Progenitor cell of endocrine pancreas (in vitro differentiated cells): ENCODE measurements around the gene GTF2IRD1. TPM values are rescaled to one million over a fixed set of nuclear protein-coding genes. Genes with fewer than 3 reads are reported as not detected.

Experiments used
- DNase-seq: peaks from one replicate; pipeline ENCODE4 v3.0.0; 2021; ENCODE audit warnings: low spot score; ENCODE audit not compliant: unreplicated experiment
- H3K27ac Mint-ChIP-seq: 2 replicates; pipeline ENCODE4 v1.8.0; 2021; ENCODE audit warnings: mild to moderate bottlenecking, moderate library complexity, mixed read lengths
- H3K27me3 Mint-ChIP-seq: 2 replicates; pipeline ENCODE4 v1.8.0; 2021; ENCODE audit warnings: mixed read lengths
- H3K36me3 Mint-ChIP-seq: 2 replicates; pipeline ENCODE4 v1.8.0; 2022; ENCODE audit warnings: mixed read lengths; ENCODE audit not compliant: insufficient read depth
- H3K4me1 Mint-ChIP-seq: 2 replicates; pipeline ENCODE4 v1.8.0; 2021; ENCODE audit warnings: low read depth, mixed read lengths
- H3K4me3 Mint-ChIP-seq: 2 replicates; pipeline ENCODE4 v1.8.0; 2021; ENCODE audit warnings: low read depth, mild to moderate bottlenecking, moderate library complexity, mixed read lengths
- H3K9me3 Mint-ChIP-seq: 2 replicates; pipeline ENCODE4 v1.8.0; 2021; ENCODE audit warnings: low read depth, mixed read lengths
- CTCF ChIP-seq: fragments of 200-600 bp; sonication (generic); IDR thresholded peaks from one replicate; pipeline ENCODE4 v1.5.0; 2021; ENCODE audit warnings: antibody characterized with exemption, mild to moderate bottlenecking; ENCODE audit not compliant: unreplicated experiment
- total RNA-seq: library from RNA; stranded (reverse); gene quantifications from 2 replicates; pipeline ENCODE4 v1.2.1, GENCODE V29; 2021

The GTF2IRD1 gene
- total RNA-seq, 1 donor from 2014 or later = 60.7 TPM

- Mint-ChIP-seq H3K27ac (no peak overlapping the region), H3K4me3 (no peak overlapping the region), H3K9me3 (no peaks in the 10 kb centered on the region), H3K27me3 (no peaks in the 10 kb centered on the region), H3K4me1 (no peaks in the 10 kb centered on the region), H3K36me3 (peaks cover 19% of the 10 kb centered on the region)
- DNase-seq = no peak
- no peak for TF ChIP-seq CTCF
These were observed 144.9 kb downstream of the GTF2IRD1 start for GRCh38 chr7:74598558-74598957.

DNA sequence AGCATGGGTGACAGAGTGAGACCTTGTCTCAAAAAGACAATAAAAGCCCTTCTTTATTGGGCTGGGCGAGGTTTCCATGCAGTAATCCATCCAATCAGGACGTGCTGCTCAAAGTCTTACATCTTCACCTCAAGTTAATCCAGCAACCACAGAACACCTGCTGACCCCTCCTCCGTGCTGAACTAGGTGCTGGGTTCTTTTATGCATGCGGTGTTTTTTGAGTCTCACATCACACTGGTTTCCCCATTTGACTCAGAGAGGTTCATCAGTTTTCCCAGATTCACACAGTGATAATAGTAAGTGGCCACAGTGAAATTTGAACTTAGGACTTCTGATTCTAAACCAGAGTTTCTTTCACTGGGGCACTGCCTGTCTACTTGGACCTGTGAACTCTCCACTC lies 145.5 kb downstream of the GTF2IRD1 start:
- no peaks in the 10 kb centered on the region for H3K4me1 Mint-ChIP-seq
- no peak for TF ChIP-seq CTCF
- no peaks in the 10 kb centered on the region for H3K27me3 Mint-ChIP-seq
- H3K9me3 Mint-ChIP-seq = no peaks in the 10 kb centered on the region
- H3K27ac Mint-ChIP-seq = no peak overlapping the region
- DNase-seq = no peak
- H3K36me3 Mint-ChIP-seq = peaks cover 22% of the 10 kb centered on the region
- H3K4me3 Mint-ChIP-seq = no peak overlapping the region

GRCh38 chr7:74604326-74605020 lies 150.8 kb downstream of the GTF2IRD1 start:
- DNase-seq = no peak
- Mint-ChIP-seq H3K4me3 (no peak overlapping the region), H3K27me3 (no peaks in the 10 kb centered on the region), H3K27ac (peak overlapping the region; percentile 92), H3K4me1 (peaks cover 3% of the 10 kb centered on the region), H3K36me3 (peaks cover 7% of the 10 kb centered on the region), H3K9me3 (no peaks in the 10 kb centered on the region)
- TF ChIP-seq CTCF = no peak

DNA sequence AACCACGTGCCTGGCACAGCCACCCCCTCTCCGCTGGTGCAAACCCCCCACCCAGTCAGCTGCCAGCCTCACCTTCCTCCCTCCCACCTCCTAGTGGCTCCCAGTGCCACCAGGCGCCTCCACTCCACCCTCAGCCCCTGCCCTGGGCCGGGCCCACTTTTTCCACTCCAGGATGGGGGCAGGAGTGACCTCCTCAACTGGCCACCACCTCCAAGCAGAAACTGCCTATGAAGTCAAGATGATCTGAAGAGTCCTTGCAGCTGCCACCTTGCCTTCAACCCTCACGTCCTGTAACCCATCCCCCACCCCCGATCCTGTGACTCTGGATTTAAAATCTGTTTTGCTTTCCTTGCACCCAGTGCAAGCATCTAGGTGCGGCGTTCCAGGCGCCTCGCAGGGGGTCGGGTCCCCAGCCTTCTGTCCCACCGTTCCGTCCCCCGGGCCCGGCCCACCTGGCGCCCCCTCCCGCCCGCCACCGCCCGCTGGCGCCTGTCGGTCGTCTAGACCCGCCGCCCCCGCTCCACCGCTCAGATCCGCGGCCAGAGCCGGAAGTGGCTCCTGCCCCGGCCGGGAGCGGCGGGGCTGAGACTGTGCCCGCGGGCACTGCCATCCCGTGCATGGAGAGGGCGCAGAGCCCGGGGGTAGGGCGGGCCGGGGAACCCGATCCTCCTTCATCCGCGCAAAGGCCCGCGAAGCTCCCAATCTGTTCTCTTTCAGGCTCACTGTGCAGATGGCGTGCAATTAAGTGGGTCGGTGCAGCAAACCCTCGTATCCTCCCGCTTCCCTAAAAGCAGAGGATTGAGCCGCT lies 152.6 kb downstream of the GTF2IRD1 start:
- DNase-seq = no peak
- Mint-ChIP-seq H3K27ac (no peak overlapping the region), H3K9me3 (no peaks in the 10 kb centered on the region), H3K4me3 (peak overlapping the region; percentile 59), H3K27me3 (no peaks in the 10 kb centered on the region), H3K36me3 (peaks cover 7% of the 10 kb centered on the region), H3K4me1 (peaks cover 3% of the 10 kb centered on the region)
- TF ChIP-seq CTCF = no peak

DNA sequence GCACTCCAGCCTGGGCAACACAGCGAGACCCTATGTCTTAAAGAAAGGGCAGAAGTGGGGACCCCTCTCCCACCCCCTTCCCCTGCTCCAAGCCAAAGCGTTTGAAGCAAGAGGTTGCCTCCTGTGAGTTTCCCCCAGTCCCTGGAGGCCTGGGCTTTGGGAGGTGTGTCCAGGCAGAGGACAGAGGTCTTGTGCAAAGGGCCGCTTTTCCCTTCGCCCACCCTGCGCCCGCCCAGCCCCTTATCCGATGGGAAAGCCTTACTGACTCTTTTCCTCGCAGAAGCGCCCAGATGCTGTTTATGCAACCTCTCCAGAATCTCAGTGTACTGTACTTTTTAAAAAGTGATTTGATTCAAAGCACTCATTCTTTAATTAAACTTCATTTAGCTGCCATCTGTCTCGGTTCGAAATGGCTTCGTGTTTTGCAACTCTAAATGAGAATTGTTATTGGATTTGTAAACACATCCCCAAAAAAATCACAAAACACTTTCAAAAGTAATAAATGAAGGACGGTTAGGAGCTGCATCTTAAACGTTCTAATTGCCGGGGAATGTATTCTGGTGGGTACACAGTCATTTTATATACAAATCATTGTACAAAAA lies 153.3 kb downstream of the GTF2IRD1 start:
- Mint-ChIP-seq H3K36me3 (peaks cover 7% of the 10 kb centered on the region), H3K4me1 (peaks cover 3% of the 10 kb centered on the region), H3K9me3 (no peaks in the 10 kb centered on the region), H3K27me3 (no peaks in the 10 kb centered on the region), H3K27ac (no peak overlapping the region), H3K4me3 (peak overlapping the region; percentile 59)
- no peak for TF ChIP-seq CTCF
- no peak for DNase-seq
